HEK293T (cell line): ENCODE data around the gene ARHGEF38.

Source experiments
- CTCF ChIA-PET: fragments of 350-600 bp; formaldehyde crosslinking; extraction: SDS; loops from one replicate; lab custom pipeline; 2021; ENCODE audit warnings: antibody characterized with exemption, inconsistent platforms; lab: Yijun Ruan, JAX
- POLR2A ChIA-PET: fragments of 350-600 bp; formaldehyde crosslinking; extraction: SDS; loops from one replicate; lab custom pipeline; 2020; ENCODE audit warnings: antibody characterized with exemption, inconsistent platforms; lab: Yijun Ruan, JAX
- DNase-seq: peaks from one replicate; pipeline ENCODE4 v3.0.0; 2012; ENCODE audit warnings: mixed read lengths; ENCODE audit errors: extremely low spot score
- BHLHE40 ChIP-seq: fragments of 450-650 bp; IDR thresholded peaks from 2 replicates; pipeline ENCODE4 v1.6.1; 2016; ENCODE audit warnings: mild to moderate bottlenecking, moderate library complexity, borderline replicate concordance
- CTBP1 ChIP-seq: fragments of 450-650 bp; IDR thresholded peaks from 2 replicates; pipeline ENCODE4 v1.6.1; 2016; ENCODE audit warnings: borderline replicate concordance
- ELF4 ChIP-seq: fragments of 450-650 bp; IDR thresholded peaks from 2 replicates; pipeline ENCODE4 v1.6.1; 2017; ENCODE audit warnings: antibody characterized with exemption
- FOXA1 ChIP-seq: fragments of 450-650 bp; IDR thresholded peaks from 2 replicates; pipeline ENCODE4 v1.6.1; 2016; ENCODE audit warnings: mild to moderate bottlenecking
- FOXK2 ChIP-seq: fragments of 450-650 bp; IDR thresholded peaks from 2 replicates; pipeline ENCODE4 v1.6.1; 2016; ENCODE audit warnings: mild to moderate bottlenecking
- FOXM1 ChIP-seq: fragments of 450-650 bp; IDR thresholded peaks from 2 replicates; pipeline ENCODE4 v1.6.1; 2017; ENCODE audit warnings: mild to moderate bottlenecking, borderline replicate concordance
- HDGF ChIP-seq: fragments of 450-650 bp; IDR thresholded peaks from 2 replicates; pipeline ENCODE4 v1.6.1; 2017; ENCODE audit warnings: antibody characterized with exemption, borderline replicate concordance
- L3MBTL2 ChIP-seq: fragments of 450-650 bp; conservative IDR thresholded peaks from 2 replicates; pipeline ENCODE4 v1.6.1; 2016; ENCODE audit warnings: mild to moderate bottlenecking
- LEF1 ChIP-seq: fragments of 450-650 bp; IDR thresholded peaks from 2 replicates; pipeline ENCODE4 v1.6.1; 2017; ENCODE audit warnings: mild to moderate bottlenecking, borderline replicate concordance
- NFRKB ChIP-seq: fragments of 450-650 bp; IDR thresholded peaks from 2 replicates; pipeline ENCODE4 v1.6.1; 2016; ENCODE audit warnings: mild to moderate bottlenecking, moderate library complexity
- PKNOX1 ChIP-seq: fragments of 450-650 bp; IDR thresholded peaks from 2 replicates; pipeline ENCODE4 v1.6.1; 2016
- SP1 ChIP-seq: fragments of 450-650 bp; IDR thresholded peaks from 2 replicates; pipeline ENCODE4 v1.6.1; 2017
- SUZ12 ChIP-seq: fragments of 450-650 bp; IDR thresholded peaks from 2 replicates; pipeline ENCODE4 v1.6.1; 2016; ENCODE audit warnings: mild to moderate bottlenecking
- TARDBP ChIP-seq: fragments of 450-650 bp; IDR thresholded peaks from 2 replicates; pipeline ENCODE4 v1.6.1; 2016
- ZNF384 ChIP-seq: fragments of 450-650 bp; IDR thresholded peaks from 2 replicates; pipeline ENCODE4 v1.6.1; 2016

The ARHGEF38 gene

GRCh38 chr4:105662935-105663675 lies 110.7 kb downstream of the ARHGEF38 start:
- ChIA-PET POLR2A (no interaction called here), CTCF (interaction anchor here (0.7 kb wide), 1 partner anchor 323 kb away, joined by 3 read pairs; no protein-coding TSS in a partner anchor)
- no peak for TF ChIP-seq FOXM1
- TF ChIP-seq PKNOX1: no peak
- TF ChIP-seq BHLHE40: no peak
- no peak for TF ChIP-seq CTBP1
- TF ChIP-seq NFRKB: no peak
- TF ChIP-seq ELF4: no peak
- TF ChIP-seq FOXK2: no peak
- DNase-seq: no peak

- ChIA-PET POLR2A (interaction anchor here (2.8 kb wide), 1 partner anchor 193 kb away, joined by 13 read pairs; the partner anchor contains the start of gene PPA2), CTCF (interaction anchor here (0.6 to 3.1 kb wide), 6 partner anchors 35 to 526 kb away, joined by 3 to 16 read pairs (median 4); no protein-coding TSS in a partner anchor)
- TF ChIP-seq FOXA1: no peak
- no peak for TF ChIP-seq PKNOX1
- TF ChIP-seq ELF4: no peak
- TF ChIP-seq CTBP1: no peak
- TF ChIP-seq FOXK2: no peak
- TF ChIP-seq L3MBTL2: no peak
- no peak for TF ChIP-seq TARDBP
- TF ChIP-seq SP1: no peak
- no peak for TF ChIP-seq SUZ12
- no peak for TF ChIP-seq HDGF
- DNase-seq: peak; percentile 27
Observed at GRCh38 chr4:105666693-105667092, 114.3 kb downstream of the ARHGEF38 start.

GRCh38 chr4:105670684-105671083 lies 118.3 kb downstream of the ARHGEF38 start:
- POLR2A ChIA-PET: no interaction called here
- TF ChIP-seq ZNF384 (no peak), TARDBP (no peak), HDGF (no peak), SP1 (no peak), PKNOX1 (no peak), BHLHE40 (no peak), FOXM1 (no peak), SUZ12 (no peak), LEF1 (no peak), FOXA1 (no peak), CTBP1 (no peak), ELF4 (no peak)
- CTCF ChIA-PET: no interaction called here
- DNase-seq: no peak

GRCh38 chr4:105671301-105671700 lies 118.9 kb downstream of the ARHGEF38 start:
- CTCF ChIA-PET: no interaction called here
- no peak for DNase-seq
- POLR2A ChIA-PET: no interaction called here
- TF ChIP-seq FOXM1 (no peak), BHLHE40 (no peak), PKNOX1 (no peak), LEF1 (no peak), L3MBTL2 (no peak)

GRCh38 chr4:105674011-105674410 lies 121.6 kb downstream of the ARHGEF38 start:
- ChIA-PET CTCF (no interaction called here), POLR2A (no interaction called here)
- no peak for DNase-seq
- TF ChIP-seq CTBP1: no peak
- no peak for TF ChIP-seq PKNOX1
- TF ChIP-seq FOXA1: no peak

GRCh38 chr4:105677709-105678108 lies 125.3 kb downstream of the ARHGEF38 start:
- ChIA-PET CTCF (interaction anchor here (0.6 kb wide), 1 partner anchor 416 kb away, joined by 3 read pairs; no protein-coding TSS in a partner anchor), POLR2A (no interaction called here)
- no peak for DNase-seq
- TF ChIP-seq ZNF384: no peak
- no peak for TF ChIP-seq CTBP1
- no peak for TF ChIP-seq FOXM1
- no peak for TF ChIP-seq HDGF
- TF ChIP-seq FOXK2: no peak
- peak; percentile 15; the same call in 1 of the 2 replicates for TF ChIP-seq PKNOX1
